ENCODE measurements around the gene NUP93.

The NUP93 gene

DNA sequence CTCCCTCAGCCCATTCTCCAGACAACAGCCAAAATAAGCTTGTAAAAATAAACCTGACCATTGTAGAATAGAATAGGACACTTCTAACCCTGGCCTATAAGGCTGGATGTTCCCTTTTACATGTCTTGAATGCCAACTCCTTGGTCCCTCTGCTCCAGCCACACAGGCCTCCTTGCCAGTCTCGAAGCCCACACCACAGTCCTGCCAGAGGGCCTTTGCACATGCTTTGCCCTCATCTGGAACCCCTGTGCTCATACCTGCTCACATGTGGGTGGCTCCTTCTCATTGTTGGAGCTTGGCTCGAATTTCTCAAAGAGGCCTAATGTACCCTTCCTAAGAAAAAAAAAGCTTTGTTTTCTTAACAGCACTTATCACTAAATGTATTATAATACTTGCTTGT is 129.7 kb downstream of the NUP93 start:
- TF ChIP-seq SIN3A (IDR thresholded peaks at IDR 0.05; ENCODE audit: borderline replicate concordance, insufficient read depth, low read length) (no peak), FOXP2 (optimal IDR thresholded peaks at IDR 0.05; ENCODE audit: borderline replicate concordance, extremely low read depth, extremely low read length, insufficient read depth) (no peak), POLR2AphosphoS5 (IDR thresholded peaks at IDR 0.05; ENCODE audit: low read depth, low read length) (no peak)

GRCh38 chr16:56860226-56861020 is 130.5 kb downstream of the NUP93 start:
- no peak for TF ChIP-seq SIN3A (IDR thresholded peaks at IDR 0.05; ENCODE audit: borderline replicate concordance, insufficient read depth, low read length)
- TF ChIP-seq REST (IDR thresholded peaks at IDR 0.05; ENCODE audit: insufficient read depth in 1 of 2, low read depth in 2 of 2, low read length in 2 of 2): no peak
- TF ChIP-seq FOXP2 (optimal IDR thresholded peaks at IDR 0.05; ENCODE audit: borderline replicate concordance, extremely low read depth, extremely low read length, insufficient read depth): no peak
- TF ChIP-seq POLR2AphosphoS5 (IDR thresholded peaks at IDR 0.05; ENCODE audit: low read depth, low read length): no peak
- TF ChIP-seq TAF1 (IDR thresholded peaks at IDR 0.05; ENCODE audit: borderline replicate concordance, insufficient read depth, low read length): no peak

DNA sequence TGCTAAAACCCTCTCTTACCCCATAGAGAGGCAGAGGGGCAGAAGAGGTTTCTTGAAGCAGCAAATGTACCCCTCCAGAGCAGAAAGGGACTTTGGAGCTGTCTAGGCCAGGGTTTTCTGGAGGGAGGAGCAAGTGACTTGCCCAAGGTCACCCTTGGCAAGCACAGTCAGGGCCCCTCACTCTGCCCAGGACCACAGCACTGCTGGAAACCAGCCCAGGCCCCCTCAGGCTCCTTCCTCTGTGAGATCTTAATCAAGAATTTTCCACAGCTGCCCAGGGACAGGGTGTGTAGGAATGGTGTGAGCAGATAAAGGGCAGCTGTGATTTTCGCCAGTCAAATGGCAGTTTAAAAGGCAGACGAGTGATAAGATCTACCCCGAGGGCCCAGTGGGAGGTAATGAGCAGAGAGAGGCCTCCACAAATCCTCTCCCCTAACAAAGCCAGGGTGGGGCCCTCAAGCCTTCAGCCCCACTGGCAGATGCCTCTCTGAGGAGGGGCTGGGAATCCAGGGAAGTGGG is 131.2 kb downstream of the NUP93 start:
- TF ChIP-seq REST (IDR thresholded peaks at IDR 0.05; ENCODE audit: insufficient read depth in 1 of 2, low read depth in 2 of 2, low read length in 2 of 2) (no peak), TAF1 (IDR thresholded peaks at IDR 0.05; ENCODE audit: borderline replicate concordance, insufficient read depth, low read length) (no peak), FOXP2 (optimal IDR thresholded peaks at IDR 0.05; ENCODE audit: borderline replicate concordance, extremely low read depth, extremely low read length, insufficient read depth) (no peak), POLR2AphosphoS5 (IDR thresholded peaks at IDR 0.05; ENCODE audit: low read depth, low read length) (no peak), SIN3A (IDR thresholded peaks at IDR 0.05; ENCODE audit: borderline replicate concordance, insufficient read depth, low read length) (no peak)

DNA sequence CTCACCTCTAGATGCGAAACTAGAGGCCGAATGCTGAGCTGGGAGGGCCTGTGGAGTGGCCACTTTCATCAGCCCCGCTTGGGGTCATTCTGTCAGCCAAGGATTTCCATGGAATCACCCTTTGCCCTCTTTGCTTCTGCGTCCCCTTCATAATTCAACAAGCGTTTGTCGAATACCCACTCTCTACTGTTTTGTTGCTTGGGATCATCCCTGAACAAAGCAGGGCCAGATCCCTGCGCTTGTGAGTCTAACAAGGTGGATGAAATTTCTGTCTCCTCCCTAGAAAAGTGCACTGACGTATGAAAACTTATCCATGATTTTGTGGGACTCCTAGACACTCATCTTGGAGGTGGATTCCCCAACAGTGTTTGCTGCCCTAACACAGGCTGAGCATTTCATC is 131.8 kb downstream of the NUP93 start:
- TF ChIP-seq REST (IDR thresholded peaks at IDR 0.05; ENCODE audit: insufficient read depth in 1 of 2, low read depth in 2 of 2, low read length in 2 of 2) (no peak), TAF1 (IDR thresholded peaks at IDR 0.05; ENCODE audit: borderline replicate concordance, insufficient read depth, low read length) (no peak), POLR2AphosphoS5 (IDR thresholded peaks at IDR 0.05; ENCODE audit: low read depth, low read length) (no peak), SIN3A (IDR thresholded peaks at IDR 0.05; ENCODE audit: borderline replicate concordance, insufficient read depth, low read length) (no peak), FOXP2 (optimal IDR thresholded peaks at IDR 0.05; ENCODE audit: borderline replicate concordance, extremely low read depth, extremely low read length, insufficient read depth) (no peak)

DNA sequence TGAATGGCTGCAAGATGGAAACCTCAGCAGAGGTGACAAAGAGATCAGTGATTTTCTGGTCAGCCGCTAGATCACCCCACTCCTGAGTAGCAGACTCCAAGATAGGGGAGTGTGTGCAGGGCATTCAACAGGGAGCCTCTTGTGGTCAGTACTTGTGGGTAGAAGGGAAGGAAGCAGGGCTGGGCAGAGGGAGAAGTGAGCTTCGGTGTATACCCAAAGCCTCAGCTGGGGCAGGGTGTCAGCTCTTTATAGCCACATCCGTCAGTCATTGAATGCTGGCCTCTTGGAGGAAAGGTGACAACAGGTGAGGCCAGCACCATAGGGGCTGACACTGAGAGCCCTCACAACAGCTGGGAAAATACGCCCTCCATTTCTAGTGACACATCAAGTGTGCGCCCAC is 132.8 kb downstream of the NUP93 start:
- TF ChIP-seq SIN3A (IDR thresholded peaks at IDR 0.05; ENCODE audit: borderline replicate concordance, insufficient read depth, low read length) (no peak), POLR2AphosphoS5 (IDR thresholded peaks at IDR 0.05; ENCODE audit: low read depth, low read length) (no peak), REST (IDR thresholded peaks at IDR 0.05; ENCODE audit: insufficient read depth in 1 of 2, low read depth in 2 of 2, low read length in 2 of 2) (no peak), FOXP2 (optimal IDR thresholded peaks at IDR 0.05; ENCODE audit: borderline replicate concordance, extremely low read depth, extremely low read length, insufficient read depth) (no peak), TAF1 (IDR thresholded peaks at IDR 0.05; ENCODE audit: borderline replicate concordance, insufficient read depth, low read length) (no peak)

Measured in PFSK-1 (cell line).